Keratinocyte (primary cell): ENCODE measurements around the gene NR1D2. TPM values are rescaled to one million over a fixed set of nuclear protein-coding genes. Genes with fewer than 3 reads are reported as not detected.

Experiments used
- DNase-seq: peaks from one replicate; pipeline ENCODE4 v3.0.0-alpha.2; 2011; ENCODE audit warnings: low read depth, missing footprints, low spot score
- FAIRE-seq: peaks from 2 replicates; lab custom pipeline; 2011; peaks lifted over from hg19 to GRCh38; lab: Jason Lieb, UNC
- H2AFZ ChIP-seq: 2 replicates; pipeline ENCODE4 v1.6.0; 2012; ENCODE audit warnings: low read length, control low read depth, inconsistent platforms; ENCODE audit not compliant: control insufficient read depth
- H3K27ac ChIP-seq: 2 replicates; pipeline ENCODE4 v1.5.1; 2011; ENCODE audit warnings: low read length; ENCODE audit not compliant: control insufficient read depth, insufficient read depth
- H3K27me3 ChIP-seq: 3 replicates; pipeline ENCODE4 v1.6.0; 2011; ENCODE audit warnings: low read length; ENCODE audit not compliant: control insufficient read depth, insufficient read depth; ENCODE audit errors: extremely low read depth
- H3K36me3 ChIP-seq, 2 experiments: 2 replicates in 1 of 2; 3 replicates in 1 of 2; pipeline ENCODE4 v1.5.1; 2011; ENCODE audit warnings: low read length in 2 of 2, mild to moderate bottlenecking in 1 of 2; ENCODE audit not compliant: control insufficient read depth in 2 of 2, insufficient read depth in 2 of 2; ENCODE audit errors: extremely low read depth in 1 of 2
- H3K4me1 ChIP-seq: 3 replicates; pipeline ENCODE4 v1.5.1; 2011; ENCODE audit warnings: low read length; ENCODE audit not compliant: control insufficient read depth, insufficient read depth; ENCODE audit errors: extremely low read depth
- H3K4me2 ChIP-seq: 3 replicates; pipeline ENCODE4 v1.6.0; 2011; ENCODE audit warnings: low read depth, low read length; ENCODE audit not compliant: control insufficient read depth, insufficient read depth; ENCODE audit errors: extremely low read depth
- H3K4me3 ChIP-seq, 3 experiments: fragments of 200-600 bp in 1 of 3; sonication (generic) in 1 of 3; 2 replicates in 2 of 3; 3 replicates in 1 of 3; pipeline ENCODE4 v1.5.1; 2011 to 2016; ENCODE audit warnings: low read length in 3 of 3, mild to moderate bottlenecking in 3 of 3, control low read depth in 2 of 3, inconsistent platforms in 1 of 3, low read depth in 1 of 3, mixed read lengths in 1 of 3, mixed run types in 1 of 3, moderate library complexity in 1 of 3; ENCODE audit not compliant: control insufficient read depth in 2 of 3, insufficient read depth in 2 of 3; ENCODE audit errors: extremely low read depth in 1 of 3
- H3K79me2 ChIP-seq: 2 replicates; pipeline ENCODE4 v1.6.0; 2012; ENCODE audit warnings: low read length; ENCODE audit not compliant: control insufficient read depth, insufficient read depth
- H3K9ac ChIP-seq: 3 replicates; pipeline ENCODE4 v1.6.0; 2011; ENCODE audit warnings: low read length; ENCODE audit not compliant: control insufficient read depth, insufficient read depth; ENCODE audit errors: extremely low read depth
- H3K9me1 ChIP-seq: 3 replicates; pipeline ENCODE4 v1.6.0; 2011; ENCODE audit warnings: low read length; ENCODE audit not compliant: control insufficient read depth, insufficient read depth; ENCODE audit errors: extremely low read depth
- H3K9me3 ChIP-seq: 2 replicates; pipeline ENCODE4 v1.5.1; 2012; ENCODE audit warnings: low read depth, low read length; ENCODE audit not compliant: control insufficient read depth
- H4K20me1 ChIP-seq: 3 replicates; pipeline ENCODE4 v1.6.0; 2011; ENCODE audit warnings: low read length; ENCODE audit not compliant: control insufficient read depth, insufficient read depth; ENCODE audit errors: extremely low read depth
- CTCF ChIP-seq, 3 experiments: IDR thresholded peaks in 1 of 3; conservative IDR thresholded peaks in 1 of 3; optimal IDR thresholded peaks in 1 of 3; 2 replicates in 2 of 3; 3 replicates in 1 of 3; pipeline versions ENCODE3 to v1.5.1; 2011; ENCODE audit warnings: low read length in 3 of 3, mild to moderate bottlenecking in 3 of 3, moderate library complexity in 2 of 3, control low read depth in 1 of 3, inconsistent platforms in 1 of 3; ENCODE audit not compliant: insufficient read depth in 2 of 3; ENCODE audit errors: extremely low read depth in 1 of 3
- EZH2 ChIP-seq: IDR thresholded peaks from one replicate; pipeline ENCODE4 v1.6.1; 2012; ENCODE audit warnings: inconsistent platforms, mild to moderate bottlenecking, low read length, moderate library complexity
- dilution Hi-C: fragments of 300-500 bp; cut with MboI; formaldehyde crosslinking; loops from one replicate; pipeline ENCODE4 v1.7.0; 2020; ENCODE audit warnings: low sequenced_read_pairs; ENCODE audit not compliant: extremely low pct_ligation_motif_present
- polyA plus RNA-seq, 5 experiments: library from polyadenylated mRNA; depleted of rRNA in 3 of 5; stranded (reverse) in 3 of 5; stranded (forward) in 1 of 5; unstranded in 1 of 5; fragments of >200 nt; gene quantifications; 1 replicate in 1 of 5; 2 replicates in 3 of 5; 3 replicates in 1 of 5; pipeline versions ENCODE4 v1.2.1 to v1.2.3, GENCODE V29; 2011 to 2012; ENCODE audit warnings: missing spikeins in 2 of 5, low read depth in 1 of 5, low replicate concordance in 1 of 5

The NR1D2 gene
- polyA plus RNA-seq, 1 donor (not counting 4 experiments of a cell fraction or from before 2014, with no cell fraction given) = 10.3 TPM

DNA sequence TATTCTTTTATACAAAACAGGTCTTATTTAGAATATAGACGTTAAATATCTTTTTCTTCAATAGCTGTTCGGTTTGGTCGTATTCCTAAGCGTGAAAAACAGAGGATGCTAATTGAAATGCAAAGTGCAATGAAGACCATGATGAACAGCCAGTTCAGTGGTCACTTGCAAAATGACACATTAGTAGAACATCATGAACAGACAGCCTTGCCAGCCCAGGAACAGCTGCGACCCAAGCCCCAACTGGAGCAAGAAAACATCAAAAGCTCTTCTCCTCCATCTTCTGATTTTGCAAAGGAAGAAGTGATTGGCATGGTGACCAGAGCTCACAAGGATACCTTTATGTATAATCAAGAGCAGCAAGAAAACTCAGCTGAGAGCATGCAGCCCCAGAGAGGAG is 16.8 kb downstream of the NR1D2 start:
- Histone ChIP-seq H3K9ac (no peak overlapping the region), H2AFZ (no peak overlapping the region), H3K9me3 (no peaks in the 10 kb centered on the region), H3K4me2 (no peak overlapping the region), H3K36me3 (peaks cover 3 to 7% of the 10 kb centered on the region in 2 experiments), H3K27me3 (no peaks in the 10 kb centered on the region), H3K9me1 (no peaks in the 10 kb centered on the region), H3K4me3 (no peak overlapping the region), H3K79me2 (peaks cover 2% of the 10 kb centered on the region), H3K4me1 (peaks cover 23% of the 10 kb centered on the region), H4K20me1 (no peaks in the 10 kb centered on the region), H3K27ac (no peak overlapping the region)
- TF ChIP-seq CTCF (optimal IDR thresholded peaks at IDR 0.05 in 1 of 3, IDR thresholded peaks at IDR 0.05 in 1 of 3, conservative IDR thresholded peaks at IDR 0.05 in 1 of 3; ENCODE audit: extremely low read depth in 1 of 3, insufficient read depth in 2 of 3, low read length in 3 of 3) (no peak), EZH2 (no peak)
- no peak for DNase-seq
- dilution Hi-C loops = no loop called here
- no peak for FAIRE-seq

DNA sequence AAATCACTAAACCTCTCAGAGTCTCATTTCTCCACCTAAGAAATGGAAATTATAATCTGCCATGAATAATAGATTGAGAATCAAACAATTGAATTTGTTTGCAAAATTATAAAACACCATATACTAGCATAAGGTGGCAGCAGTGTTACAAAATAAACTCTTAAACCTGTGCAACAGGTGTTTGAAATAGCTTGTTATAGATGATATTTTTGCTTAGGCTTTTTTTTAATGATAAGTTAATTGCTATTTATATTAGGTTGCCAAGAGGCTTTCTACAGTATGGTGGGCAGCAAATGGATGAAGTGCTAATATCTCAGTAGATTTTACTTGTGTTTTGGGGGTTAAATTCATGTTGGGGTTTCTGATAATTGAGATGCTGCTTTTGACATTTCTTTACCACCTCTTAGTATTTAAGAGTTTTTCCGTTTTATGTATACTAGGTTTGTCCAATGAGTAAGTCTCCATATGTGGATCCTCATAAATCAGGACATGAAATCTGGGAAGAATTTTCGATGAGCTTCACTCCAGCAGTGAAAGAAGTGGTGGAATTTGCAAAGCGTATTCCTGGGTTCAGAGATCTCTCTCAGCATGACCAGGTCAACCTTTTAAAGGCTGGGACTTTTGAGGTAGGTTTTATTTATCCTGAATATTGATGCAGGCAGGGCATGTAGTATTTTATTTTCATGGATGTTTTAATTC is 19.6 kb downstream of the NR1D2 start:
- Histone ChIP-seq H3K27me3 (no peaks in the 10 kb centered on the region), H2AFZ (no peak overlapping the region), H3K4me2 (no peak overlapping the region), H3K79me2 (peaks cover 2% of the 10 kb centered on the region), H3K9me1 (no peaks in the 10 kb centered on the region), H3K9me3 (no peaks in the 10 kb centered on the region), H4K20me1 (no peaks in the 10 kb centered on the region), H3K4me1 (peaks cover 13% of the 10 kb centered on the region), H3K4me3 (no peak overlapping the region), H3K36me3 (peaks cover 3 to 7% of the 10 kb centered on the region in 2 experiments), H3K9ac (no peak overlapping the region), H3K27ac (no peak overlapping the region)
- no peak for FAIRE-seq
- TF ChIP-seq CTCF (optimal IDR thresholded peaks at IDR 0.05 in 1 of 3, IDR thresholded peaks at IDR 0.05 in 1 of 3, conservative IDR thresholded peaks at IDR 0.05 in 1 of 3; ENCODE audit: extremely low read depth in 1 of 3, insufficient read depth in 2 of 3, low read length in 3 of 3) (no peak), EZH2 (no peak)
- dilution Hi-C loops = no loop called here
- no peak for DNase-seq
